A673 (cell line): ENCODE measurements around the gene TMPRSS11E.

Experiments used
- EZH2 ChIP-seq: fragments of 200-600 bp; sonication (generic); IDR thresholded peaks from 2 replicates; pipeline ENCODE4 v1.6.1; 2017; ENCODE audit warnings: borderline replicate concordance, low read depth, mild to moderate bottlenecking, mixed read lengths, antibody characterized with exemption, low read length; ENCODE audit not compliant: poor library complexity, severe bottlenecking
- TF ChIP-seq, protein P1 (sequence below): fragments of 300-800, 200-600 bp; sonication (generic); conservative IDR thresholded peaks from 2 replicates; pipeline ENCODE4 v1.5.1; 2017; ENCODE audit warnings: low read depth, mild to moderate bottlenecking, antibody characterized with exemption, low read length, moderate library complexity, mixed read lengths

DNA sequence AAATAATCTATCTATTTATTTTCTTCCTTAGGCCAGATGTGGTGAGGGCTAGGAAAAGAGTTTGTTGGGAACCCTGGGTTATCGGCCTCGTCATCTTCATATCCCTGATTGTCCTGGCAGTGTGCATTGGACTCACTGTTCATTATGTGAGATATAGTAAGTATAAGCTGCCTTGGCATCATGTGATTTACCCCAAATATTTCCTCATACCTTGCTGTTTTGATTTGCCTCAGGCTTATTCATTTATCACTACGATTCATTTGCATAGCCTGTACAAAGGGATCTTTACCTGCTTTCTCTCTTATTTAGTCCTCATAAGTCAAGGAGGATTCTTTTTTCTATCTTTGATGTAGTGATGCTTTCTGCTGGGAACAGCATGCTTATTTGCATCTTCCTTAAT is 14.5 kb downstream of the TMPRSS11E start:
- TF ChIP-seq, protein P1, sequence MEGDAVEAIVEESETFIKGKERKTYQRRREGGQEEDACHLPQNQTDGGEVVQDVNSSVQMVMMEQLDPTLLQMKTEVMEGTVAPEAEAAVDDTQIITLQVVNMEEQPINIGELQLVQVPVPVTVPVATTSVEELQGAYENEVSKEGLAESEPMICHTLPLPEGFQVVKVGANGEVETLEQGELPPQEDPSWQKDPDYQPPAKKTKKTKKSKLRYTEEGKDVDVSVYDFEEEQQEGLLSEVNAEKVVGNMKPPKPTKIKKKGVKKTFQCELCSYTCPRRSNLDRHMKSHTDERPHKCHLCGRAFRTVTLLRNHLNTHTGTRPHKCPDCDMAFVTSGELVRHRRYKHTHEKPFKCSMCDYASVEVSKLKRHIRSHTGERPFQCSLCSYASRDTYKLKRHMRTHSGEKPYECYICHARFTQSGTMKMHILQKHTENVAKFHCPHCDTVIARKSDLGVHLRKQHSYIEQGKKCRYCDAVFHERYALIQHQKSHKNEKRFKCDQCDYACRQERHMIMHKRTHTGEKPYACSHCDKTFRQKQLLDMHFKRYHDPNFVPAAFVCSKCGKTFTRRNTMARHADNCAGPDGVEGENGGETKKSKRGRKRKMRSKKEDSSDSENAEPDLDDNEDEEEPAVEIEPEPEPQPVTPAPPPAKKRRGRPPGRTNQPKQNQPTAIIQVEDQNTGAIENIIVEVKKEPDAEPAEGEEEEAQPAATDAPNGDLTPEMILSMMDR, result no peak
- TF ChIP-seq EZH2, result no peak
